HG02981 (cell line): ENCODE measurements around the gene TMEM164.

Source experiments
- ATAC-seq: cut with Tn5 transposase; IDR thresholded peaks from one replicate; pipeline ENCODE4 v1.9.1; 2021; ENCODE audit warnings: mild to moderate bottlenecking, moderate library complexity; ENCODE audit not compliant: unreplicated experiment

TMEM164 gene

DNA sequence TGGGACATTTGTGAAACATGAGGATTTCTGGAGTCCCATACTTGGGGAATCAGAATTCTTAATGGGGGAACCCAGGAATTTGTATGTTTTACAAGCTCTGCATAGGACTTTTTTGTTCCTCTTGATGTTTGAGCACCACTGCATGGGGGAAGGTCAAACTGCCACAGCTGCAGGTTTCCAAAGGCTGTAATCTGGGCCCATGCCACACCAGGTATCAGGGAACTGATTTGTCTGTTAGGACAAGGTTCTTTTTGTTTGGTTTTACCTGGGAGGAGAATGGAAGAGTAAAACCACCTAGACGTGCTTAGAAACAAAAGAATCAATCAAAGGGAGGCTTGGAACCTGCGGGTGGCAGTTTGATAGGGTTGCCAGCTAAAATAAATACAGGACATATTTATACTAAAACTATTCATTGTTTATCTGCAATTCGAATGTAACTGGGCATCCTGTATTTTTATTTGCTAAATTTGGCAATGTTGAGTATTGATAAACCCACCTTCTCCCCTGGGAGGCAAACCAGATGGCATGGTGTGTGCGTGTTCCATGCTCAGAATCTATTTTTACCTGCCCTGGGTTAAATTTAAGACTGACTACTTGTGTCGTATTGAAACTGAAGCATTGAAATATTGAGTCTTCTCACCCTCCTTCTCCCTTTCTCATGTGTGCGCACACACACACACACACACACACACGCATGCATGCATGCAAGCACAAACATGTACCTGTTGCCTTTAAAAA lies 63.7 kb downstream of the TMEM164 start:
- ATAC-seq, result no peak

DNA sequence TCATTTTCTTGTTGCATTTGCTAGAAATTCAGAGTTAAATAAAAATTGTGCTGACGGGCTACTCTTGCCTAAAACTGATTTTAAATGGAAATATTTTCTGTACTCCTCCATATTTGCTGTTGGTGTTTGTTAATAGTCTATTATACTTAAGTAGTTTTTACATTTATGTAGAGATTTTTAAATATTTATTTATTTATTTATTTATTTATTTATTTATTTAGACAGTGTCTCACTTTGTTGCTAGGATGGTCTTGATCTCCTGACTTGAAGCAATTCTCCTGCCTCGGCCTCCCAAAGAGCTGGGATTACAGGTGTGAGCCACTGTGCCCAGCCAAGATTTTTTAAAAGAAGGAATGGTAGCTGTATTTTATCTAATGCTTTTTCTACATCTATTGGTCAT lies 68.1 kb downstream of the TMEM164 start:
- ATAC-seq, result no peak

DNA sequence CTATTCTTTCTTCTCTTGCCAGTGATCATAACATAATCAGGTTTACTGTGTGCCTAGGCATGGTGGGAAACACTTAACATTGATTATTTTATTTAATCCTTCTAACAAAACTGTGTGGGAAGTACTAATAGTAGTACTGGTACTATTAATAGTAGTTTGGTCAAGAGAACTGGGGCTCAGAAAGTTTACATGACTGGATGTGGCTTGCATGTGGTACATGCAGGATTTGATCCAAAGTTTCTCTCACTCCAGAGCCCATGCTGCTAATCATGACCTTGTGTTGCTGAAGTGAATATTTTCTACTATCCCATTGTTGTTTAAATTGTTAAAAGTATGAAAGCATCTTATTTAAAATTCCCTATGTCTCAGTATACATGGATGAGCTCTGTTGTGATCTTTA lies 78.4 kb downstream of the TMEM164 start:
- no peak for ATAC-seq

DNA sequence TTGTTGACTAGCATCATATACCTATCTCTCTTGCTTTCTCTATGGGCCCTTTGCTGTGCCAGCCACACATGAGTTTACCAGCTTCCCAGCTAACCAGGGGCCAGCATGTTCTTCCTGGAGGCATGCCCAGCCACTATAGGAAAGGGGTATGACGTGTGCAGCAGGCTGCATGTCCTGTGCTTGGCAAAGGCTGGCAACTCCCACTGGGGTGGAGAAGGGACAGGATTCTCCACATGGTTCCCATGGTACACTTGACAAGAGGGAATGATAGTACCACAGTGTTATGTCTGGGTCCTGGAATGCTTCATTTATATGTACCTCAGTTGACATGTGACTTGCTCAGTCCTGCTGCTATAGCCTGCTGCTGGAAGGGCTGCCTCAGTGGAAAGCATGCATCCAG lies 78.8 kb downstream of the TMEM164 start:
- no peak for ATAC-seq

DNA sequence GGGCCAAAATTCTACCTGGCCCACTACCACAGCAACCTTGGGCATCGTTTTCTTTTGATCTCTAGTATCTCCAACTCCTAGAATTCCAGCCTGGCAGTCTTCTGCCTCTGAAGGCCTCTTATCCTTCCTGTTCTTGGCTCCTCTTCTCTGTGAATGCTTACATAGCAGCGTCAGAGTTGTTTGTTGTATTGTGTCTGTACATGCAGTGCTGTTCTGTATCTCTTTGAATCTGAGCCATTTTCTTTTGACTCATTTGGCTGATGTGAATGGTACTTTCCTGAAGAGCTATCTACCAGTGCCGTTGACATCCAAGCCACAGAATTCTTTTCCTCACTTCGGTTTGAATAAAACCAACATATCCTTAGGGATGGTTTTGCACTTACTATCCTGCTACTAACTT lies 79.2 kb downstream of the TMEM164 start:
- ATAC-seq, result no peak

DNA sequence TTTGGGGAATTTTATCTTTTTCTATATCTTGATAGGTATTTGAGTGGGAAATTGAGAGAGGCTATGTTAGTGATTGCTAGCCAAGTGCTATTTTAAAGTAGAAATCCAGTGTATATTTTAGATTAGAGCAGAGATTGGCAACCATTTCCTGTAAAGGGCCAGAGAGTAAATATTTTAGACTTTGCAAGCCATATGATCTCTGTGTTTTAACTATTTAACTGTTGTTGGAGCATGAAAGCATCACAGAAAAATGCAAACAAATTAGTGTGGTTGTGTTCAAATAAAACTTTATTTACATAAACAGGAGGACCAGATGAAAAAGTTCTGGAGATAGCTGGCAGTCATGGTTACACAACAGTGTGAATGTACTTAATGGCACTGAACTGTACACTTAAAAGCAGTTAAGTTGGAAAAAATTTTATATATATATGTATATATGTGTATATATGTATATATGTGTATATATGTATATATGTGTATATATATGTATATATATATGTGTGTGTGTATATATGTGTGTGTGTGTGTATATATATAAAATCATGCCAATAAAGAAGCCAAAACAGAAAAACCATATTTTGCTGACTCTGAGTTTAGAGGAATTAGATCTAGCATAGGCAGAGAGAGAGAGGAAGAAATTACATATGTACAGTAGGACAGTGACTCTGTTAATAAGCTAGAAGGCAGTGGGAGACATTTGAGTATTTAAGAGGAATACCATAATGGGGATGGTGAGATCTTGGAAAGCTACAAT lies 83.4 kb downstream of the TMEM164 start:
- no peak for ATAC-seq

DNA sequence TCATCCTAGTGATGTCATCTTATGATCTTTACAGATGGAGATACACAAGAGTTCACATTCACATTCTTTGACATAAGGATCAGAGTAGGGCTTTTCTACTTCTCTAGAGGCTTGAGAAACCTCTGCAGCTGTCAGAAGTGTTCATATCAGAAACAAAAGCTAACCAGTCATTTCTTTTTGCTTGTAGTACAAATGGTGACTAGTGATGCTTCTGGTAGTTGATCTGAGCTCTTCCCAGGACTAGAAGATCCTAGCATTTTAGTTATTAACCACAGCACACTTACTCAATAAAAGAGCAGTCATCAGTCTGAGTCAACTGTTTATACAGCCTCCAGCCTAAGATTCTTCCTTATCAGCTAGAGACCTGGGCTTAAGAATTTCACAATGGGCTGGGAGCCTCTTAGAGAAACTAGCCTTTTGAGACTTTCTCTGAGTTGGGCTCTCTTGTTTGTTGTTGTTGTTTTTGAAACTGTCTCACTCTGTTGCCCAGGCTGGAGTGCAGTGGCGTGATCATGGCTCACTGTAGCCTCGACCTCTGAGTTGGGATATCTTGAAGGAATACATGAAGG lies 84.1 kb downstream of the TMEM164 start:
- ATAC-seq, result peak; percentile 52

DNA sequence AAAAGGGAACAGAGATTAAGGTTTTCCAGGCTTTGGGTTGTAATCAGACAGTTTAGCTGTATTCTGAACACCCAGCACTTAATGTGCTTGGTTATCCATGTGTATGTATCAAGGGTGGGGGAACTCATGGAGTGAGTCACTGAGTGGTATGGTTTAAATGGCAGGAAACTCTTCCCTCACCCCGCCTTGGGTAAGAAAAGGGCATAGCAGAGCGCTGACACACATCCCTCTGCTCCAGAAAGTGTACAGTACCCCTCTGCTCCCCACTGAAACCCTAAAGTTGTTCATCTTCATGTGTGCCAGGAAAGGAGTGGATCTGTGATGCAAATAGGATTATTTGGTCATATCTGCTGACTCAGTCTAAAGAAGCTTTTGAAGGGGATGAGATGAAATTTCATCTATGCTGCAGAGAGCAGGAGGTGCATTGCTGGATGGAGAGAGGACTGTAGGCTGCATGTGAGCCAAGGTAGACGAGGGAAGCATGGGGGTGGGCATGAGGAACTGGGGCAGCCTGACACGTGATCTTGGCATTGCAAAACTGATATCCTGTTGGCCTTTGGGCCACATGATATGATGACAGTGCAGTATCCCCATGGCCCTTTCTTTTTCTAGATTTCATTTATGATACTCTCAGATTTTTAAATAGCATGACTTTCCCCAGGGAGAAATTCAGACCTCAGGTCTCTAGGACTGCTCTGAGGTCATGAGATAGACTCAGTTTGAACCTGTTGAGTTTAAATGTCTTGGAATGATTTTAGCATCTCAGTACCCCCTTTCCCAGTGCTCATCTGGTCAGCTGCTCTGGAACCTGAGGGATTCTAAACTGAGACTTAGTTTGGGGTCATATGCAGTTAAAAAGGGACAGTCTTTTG lies 84.8 kb downstream of the TMEM164 start:
- ATAC-seq, result no peak

DNA sequence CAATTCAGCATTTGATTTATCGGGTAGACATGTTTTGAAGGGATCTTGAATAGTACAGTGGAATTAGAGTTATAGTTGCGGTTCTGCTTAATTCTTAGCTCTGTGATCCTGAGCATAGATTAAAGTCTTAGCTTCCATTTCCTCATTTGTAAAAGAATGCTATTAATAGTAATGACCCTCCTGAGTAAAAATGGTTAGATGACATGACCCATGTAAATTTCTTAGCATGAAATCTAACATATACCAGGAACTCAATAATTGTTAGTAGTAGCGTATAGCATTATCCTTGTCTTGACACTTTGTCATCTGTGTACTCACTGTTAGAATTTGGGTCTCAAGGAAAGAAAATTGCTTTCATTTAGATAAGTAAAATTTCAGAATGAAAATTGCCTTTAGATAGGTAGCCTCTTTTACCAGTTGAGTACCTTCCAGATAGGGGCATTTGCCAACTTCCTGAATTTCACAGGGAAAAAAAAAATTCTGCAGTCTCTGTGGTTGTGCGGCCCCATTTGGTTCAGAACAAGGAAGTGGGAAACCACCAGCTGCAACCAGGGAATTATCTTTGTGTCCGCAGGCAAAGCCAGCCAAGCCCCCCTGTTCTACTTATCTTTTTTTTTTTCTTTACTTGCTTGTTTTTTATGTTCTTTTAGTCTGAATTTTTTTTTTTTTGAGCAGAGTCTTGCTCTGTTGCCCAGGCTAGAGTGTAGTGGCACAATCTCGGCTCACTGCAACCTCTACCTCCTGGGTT lies 86.9 kb downstream of the TMEM164 start:
- ATAC-seq, result no peak

DNA sequence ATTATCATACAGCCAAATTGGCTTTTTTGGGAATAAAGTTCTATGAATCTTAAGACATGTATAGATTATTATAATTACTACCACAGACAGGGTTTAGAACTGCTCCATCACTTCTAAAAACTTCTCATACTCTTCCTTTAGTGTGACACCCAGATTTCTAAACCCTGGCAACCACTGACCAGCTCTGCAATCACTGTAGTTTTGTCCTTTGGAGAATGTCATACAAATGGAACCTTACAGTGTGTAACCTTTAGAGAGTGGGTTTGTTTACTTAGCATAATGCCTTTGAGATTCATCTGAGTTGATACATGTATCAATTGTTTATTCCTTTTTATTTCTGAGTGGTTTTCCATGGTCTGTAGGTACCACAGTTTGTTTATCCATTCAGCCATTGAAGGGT lies 95.0 kb downstream of the TMEM164 start:
- ATAC-seq, result no peak

DNA sequence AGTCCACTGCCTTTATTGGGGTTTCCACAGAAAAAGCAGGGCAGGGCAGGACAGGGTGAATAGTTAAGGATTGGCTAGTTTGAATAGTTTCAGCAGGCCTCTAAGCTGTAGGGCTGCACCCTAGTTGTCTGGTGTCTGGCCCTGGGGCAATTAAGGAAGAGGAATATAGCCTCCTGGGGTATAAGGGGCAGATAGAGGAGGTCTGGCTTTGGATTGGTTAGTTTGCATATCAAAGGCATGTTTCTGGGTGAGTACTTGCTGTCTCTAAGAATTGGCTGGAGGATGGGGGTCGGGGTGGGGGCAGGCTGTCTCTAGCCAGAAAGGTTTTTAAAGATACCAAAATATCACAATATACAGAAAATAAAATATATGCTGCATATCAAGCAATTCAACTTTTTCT lies 100.4 kb downstream of the TMEM164 start:
- ATAC-seq, result no peak

DNA sequence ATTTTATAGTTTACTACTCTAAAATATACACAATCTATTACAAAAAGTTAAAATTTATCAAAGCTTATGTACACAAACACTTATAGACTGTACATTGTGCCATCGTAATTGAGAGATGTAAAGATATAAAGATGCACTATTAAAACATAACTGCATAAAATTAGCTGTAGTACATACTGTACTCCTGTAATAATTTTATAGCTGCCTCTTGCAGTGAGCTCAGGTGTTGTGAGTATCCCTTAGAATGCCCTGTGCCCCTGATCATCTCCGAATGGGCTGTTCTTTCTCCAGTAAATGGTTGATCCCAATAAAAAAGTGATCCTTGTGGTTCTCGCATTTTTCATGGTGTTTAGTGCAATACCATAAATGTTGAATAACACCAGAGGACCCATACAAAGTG lies 101.2 kb downstream of the TMEM164 start:
- no peak for ATAC-seq

DNA sequence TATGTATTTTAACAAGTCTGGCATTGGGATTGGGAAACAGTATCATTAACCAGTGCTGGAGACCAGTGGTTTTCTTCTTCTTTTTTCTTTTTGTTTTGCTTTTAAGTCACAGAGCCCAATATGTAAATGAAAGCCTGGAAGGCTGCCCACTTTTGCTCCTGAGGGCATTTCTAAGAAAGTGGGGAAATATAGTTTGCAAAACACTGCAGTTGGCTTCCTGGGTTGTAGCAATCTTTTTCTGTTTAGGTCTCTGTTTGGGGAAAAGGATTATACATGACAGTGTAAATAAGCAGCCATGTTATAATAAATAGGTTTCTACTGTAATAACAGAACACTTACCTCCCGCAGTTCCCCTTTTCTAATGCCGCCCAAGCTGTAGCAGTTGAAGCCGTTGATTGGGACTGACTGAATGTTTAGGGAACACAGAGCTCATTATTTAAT lies 105.5 kb downstream of the TMEM164 start:
- peak; percentile 74 for ATAC-seq

DNA sequence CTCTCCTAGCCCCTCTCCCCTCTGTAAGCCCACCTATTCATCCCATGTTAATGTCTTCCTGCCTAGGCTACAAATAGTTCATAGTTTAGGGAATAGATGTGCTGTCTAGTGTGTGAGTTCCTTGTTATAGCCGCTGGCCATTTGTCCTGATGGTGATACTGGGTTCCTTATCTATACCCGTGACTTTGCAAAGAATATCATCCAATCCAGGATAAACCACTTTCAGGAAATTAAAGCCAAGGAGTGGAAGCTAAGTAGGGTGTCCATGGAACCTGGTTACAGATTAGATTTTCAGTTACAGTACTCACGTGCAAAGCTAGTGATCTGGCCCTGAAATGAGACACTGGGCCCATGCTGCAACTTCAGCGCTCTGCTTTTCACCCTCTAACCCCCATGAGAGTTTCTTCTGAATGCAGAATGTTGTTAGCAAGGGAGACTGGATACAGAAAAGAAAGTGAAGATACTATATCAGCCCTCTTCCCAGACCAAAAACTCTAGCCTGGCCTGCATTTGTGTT lies 111.4 kb downstream of the TMEM164 start:
- ATAC-seq, result no peak

DNA sequence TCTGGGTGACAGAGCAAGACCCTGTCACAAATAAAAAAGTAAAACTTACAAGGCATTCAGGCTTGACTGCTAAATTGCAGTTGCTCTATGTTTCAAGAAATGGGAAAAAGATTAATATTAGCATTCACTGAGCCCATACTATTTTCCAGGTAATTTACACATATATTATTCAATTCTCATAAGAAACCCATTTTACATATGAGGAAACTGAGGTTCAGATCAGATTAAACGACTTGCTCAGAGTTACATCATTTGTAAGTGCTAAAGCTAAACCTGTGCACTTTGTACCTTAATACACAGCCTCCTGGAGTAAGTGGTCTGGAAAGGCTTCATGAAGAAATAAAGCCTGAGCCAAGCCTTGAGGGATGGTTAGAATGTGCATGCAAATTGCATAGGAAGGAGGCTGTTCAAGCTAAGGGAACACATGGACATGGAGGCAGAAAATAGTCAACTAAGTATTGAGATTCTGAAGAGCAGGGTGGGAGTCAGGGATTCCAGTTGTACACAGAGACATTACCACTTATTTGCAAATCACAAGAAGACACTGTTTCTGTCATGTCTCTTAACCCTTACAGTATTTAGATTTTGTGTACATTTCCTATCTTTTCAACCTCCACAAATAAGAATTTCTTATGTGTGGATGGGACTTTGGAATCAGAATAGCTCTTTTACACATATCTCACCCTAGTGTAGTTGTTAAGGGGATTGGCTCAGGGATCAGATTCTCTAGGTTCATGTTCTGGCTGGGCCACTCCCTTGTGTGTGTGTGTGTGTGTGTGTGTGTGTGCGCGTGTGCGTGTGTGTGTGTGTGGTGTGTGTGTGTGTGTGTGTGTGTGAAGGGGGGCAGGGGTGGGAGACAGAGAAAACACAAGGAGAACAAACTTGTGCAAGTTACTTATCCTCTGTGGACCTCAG lies 113.4 kb downstream of the TMEM164 start:
- ATAC-seq, result no peak

DNA sequence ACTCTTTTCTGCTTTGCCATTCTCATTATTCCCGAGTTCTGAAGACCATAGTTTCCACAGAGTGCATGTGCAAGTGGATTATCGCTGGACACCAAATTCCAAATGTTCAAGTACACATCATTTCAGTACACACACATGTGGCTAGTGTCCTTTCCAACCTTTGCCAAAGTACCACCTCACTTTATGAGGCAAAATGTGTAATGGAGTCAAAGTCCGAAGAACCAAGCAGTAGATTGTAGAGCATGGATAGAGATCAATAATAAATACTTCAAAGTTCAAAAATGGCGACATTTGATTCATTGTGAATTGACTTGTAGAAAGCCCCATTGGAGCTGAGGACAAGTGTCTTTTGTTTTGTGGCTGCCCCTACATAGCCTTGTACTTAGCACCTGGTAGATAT lies 115.6 kb downstream of the TMEM164 start:
- ATAC-seq, result no peak

DNA sequence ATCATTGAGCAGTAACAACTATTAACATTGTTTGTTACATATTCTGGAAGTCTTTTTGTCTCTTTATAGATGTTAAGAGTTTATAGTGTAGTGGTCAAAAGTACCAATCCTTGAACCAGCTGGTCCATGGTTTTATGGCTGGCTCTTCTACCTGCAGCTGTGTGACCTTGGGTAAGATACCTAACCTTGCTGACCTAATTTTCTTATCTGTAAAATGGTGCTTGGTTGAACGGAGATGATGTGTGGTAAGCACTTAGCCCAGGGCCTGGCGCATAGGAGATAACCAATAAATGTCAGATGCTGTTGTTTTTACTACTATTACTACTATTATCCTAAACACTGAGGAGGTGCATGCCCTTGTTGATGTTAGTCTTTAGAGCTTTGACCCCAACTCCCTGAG lies 116.6 kb downstream of the TMEM164 start:
- ATAC-seq, result no peak

DNA sequence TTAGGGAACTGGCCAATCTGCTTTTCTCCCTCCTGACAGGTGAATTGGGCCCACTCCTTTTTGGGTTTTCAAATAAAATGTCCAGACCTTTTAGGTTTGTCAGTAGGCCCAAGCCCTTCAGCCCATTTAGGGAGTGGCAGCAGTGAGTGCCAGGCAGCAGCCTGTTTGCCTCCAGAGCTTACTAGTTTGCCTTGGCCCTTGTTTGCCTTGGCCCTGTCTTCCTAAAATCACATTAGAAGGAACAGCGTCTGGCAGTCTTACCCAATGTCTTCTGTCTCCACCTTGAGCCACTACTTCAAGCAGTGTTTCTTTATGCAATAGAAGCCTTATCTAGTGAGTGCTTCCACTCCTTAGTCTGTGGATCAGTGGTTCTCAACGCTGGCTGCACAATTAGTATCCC lies 117.1 kb downstream of the TMEM164 start:
- no peak for ATAC-seq

DNA sequence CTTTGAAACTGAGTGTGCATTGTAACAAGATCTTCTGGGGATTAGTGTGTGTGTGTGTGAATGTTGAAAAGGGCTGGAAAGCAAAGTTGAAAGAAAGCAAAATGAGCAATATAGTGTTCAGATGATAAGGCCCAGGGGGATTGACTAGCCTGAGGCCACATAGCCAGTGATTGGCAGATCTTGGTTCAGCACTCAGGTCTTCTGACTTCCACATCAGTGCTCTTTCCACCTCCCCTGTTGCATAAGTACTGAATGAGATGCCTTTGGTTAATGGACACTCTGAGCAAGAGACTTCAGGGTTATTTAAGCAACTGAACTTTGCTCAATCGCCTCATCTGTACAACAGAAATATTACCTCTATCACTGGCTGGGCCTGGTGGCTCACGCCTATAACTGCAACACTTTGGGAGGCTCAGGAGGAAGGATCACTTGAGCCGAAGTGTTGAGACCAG lies 120.4 kb downstream of the TMEM164 start:
- no peak for ATAC-seq
